Breast epithelium (tissue), 4 donors: Measurements from ENCODE around the gene NDUFB11. TPM values are rescaled to one million over a fixed set of nuclear protein-coding genes. Genes with fewer than 3 reads are reported as not detected.
A peak's percentile ranks its signal among the peaks of the same experiment; 100 is the strongest.

ENCODE experiments used
- DNase-seq, 2 donors: peaks; one replicate each; pipeline ENCODE4 v3.0.0-alpha.2; 2019; ENCODE audit warnings: low spot score in 2 of 2
- H3K27ac ChIP-seq, 2 donors: fragments of 200-600 bp; sonication (generic) in 1 of 2; one replicate each; pipeline ENCODE4 v1.5.1; 2016 to 2019; ENCODE audit warnings: mild to moderate bottlenecking in 1 of 2
- H3K27me3 ChIP-seq, 2 donors: fragments of 200-600 bp; sonication (generic) in 1 of 2; one replicate each; pipeline versions ENCODE4 v1.5.1 to v1.6.0; 2017 to 2019; ENCODE audit warnings: control low read depth in 1 of 2, mild to moderate bottlenecking in 1 of 2
- H3K36me3 ChIP-seq: fragments of 200-600 bp; one replicate; pipeline ENCODE4 v1.5.1; 2019
- H3K4me1 ChIP-seq, 2 donors: fragments of 200-600 bp; sonication (generic); one replicate each; pipeline ENCODE4 v1.5.1; 2016 to 2019; ENCODE audit warnings: control low read depth in 1 of 2
- H3K4me3 ChIP-seq, 3 donors: fragments of 200-600 bp; sonication (generic); 1 replicate in 2 of 3; 2 replicates in 1 of 3; pipeline ENCODE4 v1.5.1; 2016 to 2019; ENCODE audit warnings: mild to moderate bottlenecking in 3 of 3, moderate library complexity in 2 of 3
- H3K9me3 ChIP-seq, 2 donors: fragments of 200-600 bp; sonication (generic) in 1 of 2; one replicate each; pipeline ENCODE4 v1.5.1; 2016 to 2019; ENCODE audit warnings: control low read depth in 1 of 2
- POLR2A ChIP-seq: fragments of 450-650 bp; IDR thresholded peaks from one replicate; pipeline ENCODE4 v1.6.1; 2016; ENCODE audit warnings: antibody characterized with exemption, mild to moderate bottlenecking, moderate library complexity
- POLR2AphosphoS5 ChIP-seq, 3 donors: sonication (generic); formaldehyde crosslinking; IDR thresholded peaks; one replicate each; pipeline ENCODE4 v1.6.1; 2017; ENCODE audit warnings: antibody characterized with exemption in 3 of 3
- intact Hi-C: fragments of 100-400 bp; cut with DNase I; formaldehyde crosslinking; loops from one replicate; pipeline ENCODE4 v1.15.1; 2023; ENCODE audit warnings: low total_unique reads
- total RNA-seq, 3 donors: library from RNA; depleted of rRNA; stranded (reverse); fragments of >200 nt; gene quantifications; one replicate each; pipeline ENCODE4 v1.1.0, GENCODE V29; 2016
- TF ChIP-seq, protein P1 (sequence below), 3 donors: fragments of 450-650 bp; IDR thresholded peaks; one replicate each; pipeline ENCODE4 v1.5.1; 2016 to 2017; ENCODE audit warnings: antibody characterized with exemption in 3 of 3, mild to moderate bottlenecking in 3 of 3, moderate library complexity in 3 of 3

Gene NDUFB11
- total RNA-seq, 3 donors from 2014 or later = 49.3 to 61.0 (median 54.4) TPM

DNA sequence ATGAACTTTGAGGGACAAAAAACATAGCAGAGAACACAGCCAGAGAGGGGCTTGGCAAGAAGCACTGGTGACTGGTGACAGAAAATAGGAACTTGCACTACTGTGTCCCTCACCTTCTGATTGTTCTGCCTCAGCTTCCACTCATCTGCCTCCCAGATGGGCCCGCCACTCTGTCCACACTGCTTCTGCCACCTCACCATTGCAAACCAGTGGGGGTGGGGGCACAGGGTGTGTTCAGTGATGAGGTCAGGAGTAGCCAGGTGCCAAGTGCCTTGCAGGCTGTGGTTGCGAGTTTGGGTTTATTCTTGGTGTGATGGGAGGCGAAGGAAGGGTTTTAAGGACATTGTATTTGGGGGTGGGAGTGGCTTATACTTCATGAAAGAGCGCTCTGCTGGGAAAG lies 40.0 kb upstream of the NDUFB11 start:
- H3K4me1 ChIP-seq = no peaks in the 10 kb centered on the region
- no peak for DNase-seq
- TF ChIP-seq POLR2A (no peak), POLR2AphosphoS5 (IDR thresholded peaks at IDR 0.05) (no peak)
- TF ChIP-seq, protein P1, sequence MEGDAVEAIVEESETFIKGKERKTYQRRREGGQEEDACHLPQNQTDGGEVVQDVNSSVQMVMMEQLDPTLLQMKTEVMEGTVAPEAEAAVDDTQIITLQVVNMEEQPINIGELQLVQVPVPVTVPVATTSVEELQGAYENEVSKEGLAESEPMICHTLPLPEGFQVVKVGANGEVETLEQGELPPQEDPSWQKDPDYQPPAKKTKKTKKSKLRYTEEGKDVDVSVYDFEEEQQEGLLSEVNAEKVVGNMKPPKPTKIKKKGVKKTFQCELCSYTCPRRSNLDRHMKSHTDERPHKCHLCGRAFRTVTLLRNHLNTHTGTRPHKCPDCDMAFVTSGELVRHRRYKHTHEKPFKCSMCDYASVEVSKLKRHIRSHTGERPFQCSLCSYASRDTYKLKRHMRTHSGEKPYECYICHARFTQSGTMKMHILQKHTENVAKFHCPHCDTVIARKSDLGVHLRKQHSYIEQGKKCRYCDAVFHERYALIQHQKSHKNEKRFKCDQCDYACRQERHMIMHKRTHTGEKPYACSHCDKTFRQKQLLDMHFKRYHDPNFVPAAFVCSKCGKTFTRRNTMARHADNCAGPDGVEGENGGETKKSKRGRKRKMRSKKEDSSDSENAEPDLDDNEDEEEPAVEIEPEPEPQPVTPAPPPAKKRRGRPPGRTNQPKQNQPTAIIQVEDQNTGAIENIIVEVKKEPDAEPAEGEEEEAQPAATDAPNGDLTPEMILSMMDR (IDR thresholded peaks at IDR 0.05) = no peak
- no peaks in the 10 kb centered on the region for H3K9me3 ChIP-seq
- peaks cover 0 to 74% of the 10 kb centered on the region in 2 donors for H3K27me3 ChIP-seq
- no peaks in the 10 kb centered on the region for H3K36me3 ChIP-seq
- intact Hi-C loops = no loop called here
- no peak overlapping the region for H3K27ac ChIP-seq
- H3K4me3 ChIP-seq = no peak overlapping the region

DNA sequence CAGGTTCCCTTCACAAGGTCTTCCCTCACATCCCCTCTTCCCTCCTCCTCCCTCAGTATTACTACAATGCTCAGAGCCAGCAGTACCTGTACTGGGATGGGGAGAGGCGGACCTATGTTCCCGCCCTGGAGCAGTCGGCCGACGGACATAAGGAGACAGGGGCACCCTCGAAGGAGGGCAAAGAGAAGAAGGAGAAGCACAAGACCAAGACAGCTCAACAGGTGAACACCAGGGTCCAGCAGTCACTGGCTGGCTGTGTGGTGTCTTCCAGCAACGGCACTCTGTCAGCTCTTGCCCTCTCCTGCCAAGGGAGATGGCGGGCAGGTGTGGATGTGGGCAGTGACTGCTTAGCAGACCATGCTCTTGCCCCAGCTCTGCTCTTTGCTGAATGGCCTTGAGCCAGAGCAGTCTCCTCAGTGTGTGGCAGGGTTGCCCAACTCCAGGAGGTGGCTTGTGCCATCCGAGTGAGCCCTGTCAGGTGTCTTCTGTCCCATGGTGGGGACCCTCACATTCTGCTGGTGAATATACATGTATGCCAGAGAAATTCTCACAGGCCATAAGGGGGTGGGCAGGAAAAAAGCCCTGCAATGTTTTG lies 37.7 kb upstream of the NDUFB11 start:
- no peak for TF ChIP-seq POLR2A
- TF ChIP-seq, protein P1 (IDR thresholded peaks at IDR 0.05) = no peak
- TF ChIP-seq POLR2AphosphoS5 (IDR thresholded peaks at IDR 0.05) = no peak
- no peak overlapping the region for H3K27ac ChIP-seq
- no peaks in the 10 kb centered on the region for H3K9me3 ChIP-seq
- intact Hi-C loops = no loop called here
- no peaks in the 10 kb centered on the region for H3K36me3 ChIP-seq
- DNase-seq = no peak
- peaks cover 0 to 91% of the 10 kb centered on the region in 2 donors for H3K27me3 ChIP-seq
- H3K4me3 ChIP-seq = no peak overlapping the region
- H3K4me1 ChIP-seq = no peaks in the 10 kb centered on the region

DNA sequence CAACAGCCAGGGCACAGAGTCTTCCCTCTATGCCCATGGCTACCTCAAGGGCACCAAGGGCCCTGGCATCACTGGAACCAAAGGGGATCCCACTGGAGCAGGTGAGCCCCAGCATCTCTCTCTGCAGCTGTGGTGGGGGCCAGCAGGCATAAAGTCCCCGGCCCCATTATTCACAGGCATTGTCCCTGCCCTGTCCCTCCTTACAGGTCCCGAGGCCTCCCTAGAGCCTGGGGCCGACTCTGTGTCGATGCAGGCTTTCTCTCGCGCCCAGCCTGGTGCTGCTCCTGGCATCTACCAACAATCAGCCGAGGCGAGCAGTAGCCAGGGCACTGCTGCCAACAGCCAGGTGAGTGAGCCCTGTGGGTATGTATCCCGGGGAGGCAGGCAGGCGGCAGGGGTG lies 36.8 kb upstream of the NDUFB11 start:
- H3K27me3 ChIP-seq = peaks cover 0 to 92% of the 10 kb centered on the region in 2 donors
- no peaks in the 10 kb centered on the region for H3K36me3 ChIP-seq
- no peaks in the 10 kb centered on the region for H3K9me3 ChIP-seq
- no peak overlapping the region for H3K4me3 ChIP-seq
- DNase-seq = no peak
- H3K27ac ChIP-seq = no peak overlapping the region
- intact Hi-C loops = no loop called here
- TF ChIP-seq POLR2AphosphoS5 (IDR thresholded peaks at IDR 0.05) (no peak), POLR2A (no peak)
- TF ChIP-seq, protein P1 (IDR thresholded peaks at IDR 0.05) = no peak
- no peaks in the 10 kb centered on the region for H3K4me1 ChIP-seq

DNA sequence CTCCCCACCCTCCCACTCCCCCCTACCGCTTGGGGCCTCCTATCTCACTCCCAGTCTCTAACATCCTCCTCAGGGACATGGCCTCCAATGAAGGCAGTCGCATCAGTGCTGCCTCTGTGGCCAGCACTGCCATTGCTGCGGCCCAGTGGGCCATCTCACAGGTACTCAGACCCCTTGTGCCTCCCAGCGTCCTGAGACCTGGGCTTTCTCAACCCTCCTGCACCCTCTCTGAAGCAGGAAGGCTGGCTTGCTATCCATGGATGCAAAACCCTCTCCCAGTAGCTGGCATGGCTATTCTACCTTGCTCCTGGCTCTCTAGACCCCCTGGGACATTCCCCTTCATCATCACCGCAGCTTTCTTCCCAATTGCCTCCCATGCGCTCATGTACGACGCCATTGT lies 35.8 kb upstream of the NDUFB11 start:
- H3K27ac ChIP-seq = no peak overlapping the region
- no peak overlapping the region for H3K4me3 ChIP-seq
- no peaks in the 10 kb centered on the region for H3K9me3 ChIP-seq
- peaks cover 0 to 93% of the 10 kb centered on the region in 2 donors for H3K27me3 ChIP-seq
- no peak for DNase-seq
- TF ChIP-seq POLR2AphosphoS5 (IDR thresholded peaks at IDR 0.05) (no peak), POLR2A (no peak)
- TF ChIP-seq, protein P1 (IDR thresholded peaks at IDR 0.05) = no peak
- H3K4me1 ChIP-seq = no peaks in the 10 kb centered on the region
- no peaks in the 10 kb centered on the region for H3K36me3 ChIP-seq
- intact Hi-C loops = no loop called here

DNA sequence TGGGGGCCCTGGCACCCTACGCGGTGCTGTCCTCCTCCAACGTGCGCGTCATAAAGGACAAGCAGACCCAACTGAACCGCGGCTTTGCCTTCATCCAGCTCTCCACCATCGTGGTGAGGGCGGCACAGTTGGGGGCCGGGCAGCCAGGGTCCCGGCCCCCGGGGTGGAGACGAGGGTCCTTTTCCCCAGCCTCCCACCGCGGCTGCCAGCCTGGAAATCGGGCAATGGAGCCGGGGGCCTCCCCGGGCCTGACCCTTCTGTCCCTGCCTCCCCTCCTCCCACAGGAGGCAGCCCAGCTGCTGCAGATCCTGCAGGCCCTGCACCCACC lies 35.4 kb upstream of the NDUFB11 start:
- TF ChIP-seq POLR2A (no peak), POLR2AphosphoS5 (IDR thresholded peaks at IDR 0.05) (no peak)
- TF ChIP-seq, protein P1 (IDR thresholded peaks at IDR 0.05) = no peak
- Histone ChIP-seq H3K27me3 (peaks cover 0 to 93% of the 10 kb centered on the region in 2 donors), H3K27ac (peak overlapping the region; percentile 43 to 56), H3K9me3 (no peaks in the 10 kb centered on the region), H3K36me3 (no peaks in the 10 kb centered on the region), H3K4me3 (no peak overlapping the region), H3K4me1 (no peaks in the 10 kb centered on the region)
- no peak for DNase-seq
- intact Hi-C loops = no loop called here
